Osteocyte (in vitro differentiated cells): ENCODE measurements around the gene SLC1A2. TPM values are rescaled to one million over a fixed set of nuclear protein-coding genes. Genes with fewer than 3 reads are reported as not detected.

ENCODE experiments used
- DNase-seq: peaks from one replicate; pipeline ENCODE4 v3.0.0; 2021; ENCODE audit warnings: mixed read lengths; ENCODE audit not compliant: unreplicated experiment; ENCODE audit errors: extremely low spot score
- H3K27ac Mint-ChIP-seq: one replicate; pipeline ENCODE4 v1.8.0; 2021; ENCODE audit warnings: mild to moderate bottlenecking, mixed read lengths; ENCODE audit not compliant: unreplicated experiment
- H3K27me3 Mint-ChIP-seq: one replicate; pipeline ENCODE4 v1.8.0; 2021; ENCODE audit warnings: mixed read lengths; ENCODE audit not compliant: unreplicated experiment
- H3K36me3 Mint-ChIP-seq: one replicate; pipeline ENCODE4 v1.8.0; 2021; ENCODE audit warnings: mixed read lengths; ENCODE audit not compliant: unreplicated experiment
- H3K4me1 Mint-ChIP-seq: one replicate; pipeline ENCODE4 v1.8.0; 2021; ENCODE audit warnings: mixed read lengths; ENCODE audit not compliant: unreplicated experiment
- H3K4me3 Mint-ChIP-seq: one replicate; pipeline ENCODE4 v1.8.0; 2021; ENCODE audit warnings: mild to moderate bottlenecking, moderate library complexity, mixed read lengths; ENCODE audit not compliant: unreplicated experiment
- H3K9me3 Mint-ChIP-seq: one replicate; pipeline ENCODE4 v1.8.0; 2021; ENCODE audit warnings: mixed read lengths; ENCODE audit not compliant: unreplicated experiment
- CTCF ChIP-seq: fragments of 200-600 bp; sonication (generic); IDR thresholded peaks from 2 replicates; pipeline ENCODE4 v1.5.0; 2021; ENCODE audit warnings: antibody characterized with exemption, mild to moderate bottlenecking, moderate library complexity
- total RNA-seq: library from RNA; stranded (reverse); gene quantifications from 2 replicates; pipeline ENCODE4 v1.2.1, GENCODE V29; 2021

The SLC1A2 gene
- total RNA-seq, 1 donor from 2014 or later: 0.32 TPM

DNA sequence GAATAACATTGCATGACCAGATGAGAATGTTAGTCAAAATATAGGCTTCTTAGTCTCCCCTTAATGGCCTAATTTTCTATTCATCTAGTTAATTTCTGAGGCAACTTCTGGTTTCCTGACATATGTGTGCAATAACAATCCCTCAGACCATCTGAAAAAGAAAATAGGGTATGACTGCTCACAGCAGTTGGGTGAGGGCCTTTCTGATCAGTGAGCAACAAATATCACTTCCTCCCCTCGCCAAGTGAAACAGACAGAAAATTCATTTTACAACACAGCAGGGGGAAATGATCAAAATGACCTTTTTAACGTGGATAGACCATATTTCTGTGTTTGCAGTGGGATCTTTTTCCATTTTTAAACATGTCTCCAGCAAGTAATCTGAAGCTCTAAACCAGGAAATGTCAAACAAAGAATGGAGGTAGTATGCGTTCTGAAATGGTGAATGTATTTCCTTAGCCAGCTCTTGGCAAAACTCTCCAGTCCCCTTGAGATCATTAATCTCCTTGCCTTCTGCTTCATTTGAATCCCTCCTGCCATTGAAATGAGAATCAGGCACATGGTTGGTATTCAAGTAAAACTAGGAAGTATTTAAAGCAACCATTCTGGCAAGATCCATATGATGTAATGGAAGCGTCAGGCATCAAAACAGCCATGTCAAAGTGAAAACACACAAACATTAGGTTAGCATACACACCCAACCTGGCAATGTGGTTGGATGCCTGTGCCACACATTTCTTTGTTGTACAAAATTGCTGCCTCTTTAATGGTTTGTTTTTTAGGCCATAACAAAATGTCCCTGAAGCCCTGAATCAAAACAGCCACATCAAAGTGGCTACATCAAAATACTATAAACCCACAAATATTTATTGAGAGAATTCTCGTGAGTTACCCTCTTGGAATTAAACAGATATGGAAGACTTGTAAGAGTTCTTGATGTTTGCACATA lies 100.1 kb downstream of the SLC1A2 start:
- H3K27ac Mint-ChIP-seq: peak overlapping the region; percentile 51
- H3K4me3 Mint-ChIP-seq: no peak overlapping the region
- TF ChIP-seq CTCF: no peak
- no peak for DNase-seq
- H3K4me1 Mint-ChIP-seq: peaks cover 15% of the 10 kb centered on the region
- no peaks in the 10 kb centered on the region for H3K36me3 Mint-ChIP-seq
- H3K27me3 Mint-ChIP-seq: no peaks in the 10 kb centered on the region
- H3K9me3 Mint-ChIP-seq: no peaks in the 10 kb centered on the region

GRCh38 chr11:35318309-35318708 lies 101.0 kb downstream of the SLC1A2 start:
- Mint-ChIP-seq H3K27me3 (no peaks in the 10 kb centered on the region), H3K4me3 (no peak overlapping the region), H3K36me3 (no peaks in the 10 kb centered on the region), H3K27ac (no peak overlapping the region), H3K4me1 (peaks cover 15% of the 10 kb centered on the region), H3K9me3 (no peaks in the 10 kb centered on the region)
- no peak for DNase-seq
- TF ChIP-seq CTCF: no peak

- Mint-ChIP-seq H3K36me3 (no peaks in the 10 kb centered on the region), H3K4me3 (no peak overlapping the region), H3K27ac (no peak overlapping the region), H3K4me1 (peaks cover 9% of the 10 kb centered on the region), H3K27me3 (no peaks in the 10 kb centered on the region), H3K9me3 (no peaks in the 10 kb centered on the region)
- no peak for TF ChIP-seq CTCF
- DNase-seq: no peak
Observed at GRCh38 chr11:35317253-35317652, 102.1 kb downstream of the SLC1A2 start.

GRCh38 chr11:35316161-35316560 lies 103.2 kb downstream of the SLC1A2 start:
- no peak overlapping the region for H3K4me3 Mint-ChIP-seq
- no peaks in the 10 kb centered on the region for H3K9me3 Mint-ChIP-seq
- peaks cover 10% of the 10 kb centered on the region for H3K4me1 Mint-ChIP-seq
- TF ChIP-seq CTCF: no peak
- DNase-seq: no peak
- no peaks in the 10 kb centered on the region for H3K36me3 Mint-ChIP-seq
- H3K27me3 Mint-ChIP-seq: no peaks in the 10 kb centered on the region
- no peak overlapping the region for H3K27ac Mint-ChIP-seq

GRCh38 chr11:35313760-35314153 lies 105.6 kb downstream of the SLC1A2 start:
- no peaks in the 10 kb centered on the region for H3K36me3 Mint-ChIP-seq
- H3K27me3 Mint-ChIP-seq: no peaks in the 10 kb centered on the region
- no peaks in the 10 kb centered on the region for H3K9me3 Mint-ChIP-seq
- DNase-seq: no peak
- peaks cover 5% of the 10 kb centered on the region for H3K4me1 Mint-ChIP-seq
- no peak for TF ChIP-seq CTCF
- H3K4me3 Mint-ChIP-seq: no peak overlapping the region
- H3K27ac Mint-ChIP-seq: no peak overlapping the region
